Mucosa of descending colon (tissue), 3 donors: ENCODE data around the gene DENND4A. TPM values are rescaled to one million over a fixed set of nuclear protein-coding genes. Genes with fewer than 3 reads are reported as not detected.

Experiments used
- ATAC-seq: fragments of 200-7000 bp; cut with Tn5 transposase; one replicate; pipeline ENCODE4 v1.9.1; 2020; ENCODE audit warnings: mild to moderate bottlenecking, moderate library complexity
- DNase-seq, 3 donors: peaks; one replicate each; pipeline ENCODE4 v3.0.0-alpha.2; 2020
- H3K36me3 ChIP-seq: fragments of 200-600 bp; one replicate; pipeline ENCODE4 v1.8.0; 2021; ENCODE audit warnings: low read depth, mild to moderate bottlenecking
- H3K4me1 ChIP-seq: fragments of 200-600 bp; one replicate; pipeline ENCODE4 v1.8.0; 2021; ENCODE audit warnings: low read depth, mild to moderate bottlenecking
- H3K4me3 ChIP-seq: fragments of 200-600 bp; one replicate; pipeline ENCODE4 v1.8.0; 2021; ENCODE audit warnings: mild to moderate bottlenecking
- H3K9me3 ChIP-seq: fragments of 200-600 bp; one replicate; pipeline ENCODE4 v1.8.0; 2021; ENCODE audit warnings: mild to moderate bottlenecking
- CTCF ChIP-seq: fragments of 200-600 bp; IDR thresholded peaks from one replicate; pipeline ENCODE4 v1.8.0; 2022; ENCODE audit warnings: antibody characterized with exemption, mild to moderate bottlenecking
- intact Hi-C, 2 donors: fragments of 100-400 bp; cut with DNase I in 1 of 2; cut with micrococcal nuclease in 1 of 2; formaldehyde crosslinking; loops; one replicate each; pipeline versions ENCODE4 v1.11.0 to v1.11.1; 2022; cut with DNase I, micrococcal nuclease
- total RNA-seq, 3 donors: library from RNA; stranded (reverse); fragmentation: NEBNext Ultra II Directional in 2 of 3; extraction: Animal tissue kit (Norgen Biotek cat#: 25700) in 2 of 3; gene quantifications; one replicate each; pipeline versions ENCODE4 v1.2.1 to v1.2.4, GENCODE V29; 2021 to 2023
- donor health status: DM: no; HTN: no; CAD: no; lungs with moderate emphysema.
- donor health status: DM: no; HTN: no; CAD: no.
- donor health status: DM: no; HTN: yes; CAD: no.

DENND4A gene
- total RNA-seq, 3 donors from 2014 or later: 20.3 to 34.7 (median 20.7) TPM

GRCh38 chr15:65651042-65651322 lies 141.1 kb downstream of the DENND4A start:
- DNase-seq (no peak), ATAC-seq (no peak)
- H3K36me3 ChIP-seq: no peaks in the 10 kb centered on the region
- no peaks in the 10 kb centered on the region for H3K4me1 ChIP-seq
- H3K9me3 ChIP-seq: no peaks in the 10 kb centered on the region
- intact Hi-C loops: no loop called here
- no peak for TF ChIP-seq CTCF
- no peak overlapping the region for H3K4me3 ChIP-seq

- intact Hi-C loops: no loop called here
- no peaks in the 10 kb centered on the region for H3K9me3 ChIP-seq
- ATAC-seq (no peak), DNase-seq (no peak)
- no peaks in the 10 kb centered on the region for H3K36me3 ChIP-seq
- no peak for TF ChIP-seq CTCF
- H3K4me1 ChIP-seq: no peaks in the 10 kb centered on the region
- no peak overlapping the region for H3K4me3 ChIP-seq
Measured at GRCh38 chr15:65650312-65651041, 141.6 kb downstream of the DENND4A start.

GRCh38 chr15:65646486-65646885 lies 145.6 kb downstream of the DENND4A start:
- Histone ChIP-seq H3K4me3 (no peak overlapping the region), H3K4me1 (no peaks in the 10 kb centered on the region), H3K36me3 (no peaks in the 10 kb centered on the region), H3K9me3 (no peaks in the 10 kb centered on the region)
- no peak for TF ChIP-seq CTCF
- DNase-seq (no peak), ATAC-seq (no peak)
- intact Hi-C loops: no loop called here

- DNase-seq: no peak
- Histone ChIP-seq H3K4me1 (no peaks in the 10 kb centered on the region), H3K36me3 (no peaks in the 10 kb centered on the region), H3K4me3 (no peak overlapping the region), H3K9me3 (no peaks in the 10 kb centered on the region)
- intact Hi-C loops: no loop called here
- ATAC-seq: no peak
- no peak for TF ChIP-seq CTCF
Measured at GRCh38 chr15:65645392-65645791, 146.7 kb downstream of the DENND4A start.

GRCh38 chr15:65644282-65644681 lies 147.8 kb downstream of the DENND4A start:
- no peaks in the 10 kb centered on the region for H3K9me3 ChIP-seq
- no peak for TF ChIP-seq CTCF
- no peak overlapping the region for H3K4me3 ChIP-seq
- DNase-seq: no peak
- intact Hi-C loops: no loop called here
- H3K4me1 ChIP-seq: no peaks in the 10 kb centered on the region
- ATAC-seq: no peak
- H3K36me3 ChIP-seq: no peaks in the 10 kb centered on the region

- DNase-seq (peak in 2 of 3 donors; percentile 36 to 50), ATAC-seq (peak; percentile 79)
- no peak for TF ChIP-seq CTCF
- intact Hi-C loops: no loop called here
- H3K4me3 ChIP-seq: no peak overlapping the region
- no peaks in the 10 kb centered on the region for H3K36me3 ChIP-seq
- no peaks in the 10 kb centered on the region for H3K4me1 ChIP-seq
- H3K9me3 ChIP-seq: no peaks in the 10 kb centered on the region
Measured at GRCh38 chr15:65642594-65642993, 149.5 kb downstream of the DENND4A start.
